ENCODE measurements around the gene B3GAT3.

The B3GAT3 gene

GRCh38 chr11:62621567-62622470 is at the start of gene B3GAT3:
Gene B3GAT3, minus strand, starts transcription at chr11:62621986. Its CDS starts 39 bp downstream, at chr11:62621947.
- peaks cover 29% of the 10 kb centered on the region for H3F3A ChIP-seq (ENCODE audit: insufficient read depth)
- no peaks in the 10 kb centered on the region for H3K9me3 ChIP-seq (ENCODE audit: insufficient read depth, low read length)
- H3K27me3 ChIP-seq (ENCODE audit: low read length): no peaks in the 10 kb centered on the region
- H3K9ac ChIP-seq (ENCODE audit: low read length): peak within 1 kb of the TSS; percentile 96
- peak within 1 kb of the TSS; percentile 89 for H3K27ac ChIP-seq (ENCODE audit: low read depth, low read length)
- H4K20me1 ChIP-seq (ENCODE audit: low read depth, low read length): no peaks in the 10 kb centered on the region
- H2AFZ ChIP-seq (ENCODE audit: low read depth, low read length, severe bottlenecking): peak within 1 kb of the TSS; percentile 62
- H3K36me3 ChIP-seq (ENCODE audit: low read length): no peaks in the 10 kb centered on the region
- H3K4me3 ChIP-seq (ENCODE audit: insufficient read depth, low read length, poor library complexity, severe bottlenecking): peak within 1 kb of the TSS; percentile 97
- H3K4me2 ChIP-seq (ENCODE audit: low read depth, low read length, poor library complexity, severe bottlenecking): peak within 1 kb of the TSS; percentile 97
- no peaks in the 10 kb centered on the region for H3K9me2 ChIP-seq (replicated peaks; ENCODE audit: insufficient read depth, low read length)
- no peak for TF ChIP-seq CTCF (IDR thresholded peaks at IDR 0.05; ENCODE audit: insufficient read depth, low read length, poor library complexity, severe bottlenecking)
- TF ChIP-seq EZH2phosphoT487 (conservative IDR thresholded peaks at IDR 0.05; ENCODE audit: low read length): no peak
- peaks cover 18% of the 10 kb centered on the region for H3K79me2 ChIP-seq (ENCODE audit: insufficient read depth, low read length)

GRCh38 chr11:62671236-62671607 is 49.4 kb upstream of the B3GAT3 start:
- Histone ChIP-seq H4K20me1 (ENCODE audit: low read depth, low read length) (no peaks in the 10 kb centered on the region), H3K9me3 (ENCODE audit: insufficient read depth, low read length) (no peaks in the 10 kb centered on the region), H3K27ac (ENCODE audit: low read depth, low read length) (peak overlapping the region; percentile 79), H3K9ac (ENCODE audit: low read length) (peak overlapping the region; percentile 81), H3K4me3 (ENCODE audit: insufficient read depth, low read length, poor library complexity, severe bottlenecking) (peak overlapping the region; percentile 69), H2AFZ (ENCODE audit: low read depth, low read length, severe bottlenecking) (peak overlapping the region; percentile 68), H3K36me3 (ENCODE audit: low read length) (peaks cover 3% of the 10 kb centered on the region; the same call in 1 of the 2 replicates), H3K4me2 (ENCODE audit: low read depth, low read length, poor library complexity, severe bottlenecking) (peak overlapping the region; percentile 91), H3F3A (ENCODE audit: insufficient read depth) (peaks cover 55% of the 10 kb centered on the region), H3K27me3 (ENCODE audit: low read length) (no peaks in the 10 kb centered on the region), H3K9me2 (replicated peaks; ENCODE audit: insufficient read depth, low read length) (no peaks in the 10 kb centered on the region), H3K79me2 (ENCODE audit: insufficient read depth, low read length) (peaks cover 48% of the 10 kb centered on the region)
- no peak for TF ChIP-seq EZH2phosphoT487 (conservative IDR thresholded peaks at IDR 0.05; ENCODE audit: low read length)
- TF ChIP-seq CTCF (IDR thresholded peaks at IDR 0.05; ENCODE audit: insufficient read depth, low read length, poor library complexity, severe bottlenecking): no peak

DNA sequence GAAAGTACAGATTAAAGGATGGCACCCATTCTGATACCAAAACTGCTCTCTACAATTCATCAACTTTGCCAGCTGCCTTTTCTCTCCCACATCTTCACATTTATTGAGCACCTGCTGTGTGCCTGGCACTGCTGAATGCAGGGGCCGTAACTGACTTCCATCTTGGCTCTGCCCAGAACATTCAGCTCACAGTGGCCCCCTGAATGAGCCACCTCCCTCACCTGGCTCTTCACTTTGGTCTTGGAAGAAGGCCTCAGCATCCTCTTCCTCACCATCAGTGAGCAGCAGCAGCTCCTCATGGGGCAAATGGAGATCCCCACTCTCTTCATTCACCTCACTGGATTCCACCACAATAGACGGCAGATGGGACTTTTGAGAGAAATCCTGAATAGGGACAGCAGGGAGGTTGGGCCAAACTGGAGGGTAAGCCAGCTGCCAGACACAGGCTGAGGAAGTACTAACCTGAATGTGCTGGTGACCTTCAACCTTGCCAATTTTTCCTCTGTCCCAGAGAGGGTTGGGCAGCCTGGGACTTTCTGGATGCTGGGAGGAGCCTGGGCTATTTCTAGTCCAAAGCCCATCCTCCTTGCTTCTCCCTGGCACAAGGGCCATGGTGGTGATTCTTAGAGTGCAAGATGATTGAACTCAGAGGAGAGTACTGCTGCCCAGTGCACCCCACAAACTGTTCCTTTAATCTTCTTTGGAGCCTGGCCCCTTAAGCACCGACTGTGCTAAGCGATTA is 47.8 kb upstream of the B3GAT3 start:
- Histone ChIP-seq H3K79me2 (ENCODE audit: insufficient read depth, low read length) (peaks cover 61% of the 10 kb centered on the region), H3K36me3 (ENCODE audit: low read length) (peaks cover 8% of the 10 kb centered on the region; the same call in 1 of the 2 replicates), H3K9ac (ENCODE audit: low read length) (0 out of 2 replicates have a peak overlapping the region, but pooled peaks have one; percentile 81), H3F3A (ENCODE audit: insufficient read depth) (peaks cover 63% of the 10 kb centered on the region), H3K9me2 (replicated peaks; ENCODE audit: insufficient read depth, low read length) (no peaks in the 10 kb centered on the region), H3K9me3 (ENCODE audit: insufficient read depth, low read length) (no peaks in the 10 kb centered on the region), H3K27me3 (ENCODE audit: low read length) (no peaks in the 10 kb centered on the region), H3K4me3 (ENCODE audit: insufficient read depth, low read length, poor library complexity, severe bottlenecking) (no peak overlapping the region), H3K27ac (ENCODE audit: low read depth, low read length) (peak overlapping the region; percentile 41), H2AFZ (ENCODE audit: low read depth, low read length, severe bottlenecking) (no peak overlapping the region), H3K4me2 (ENCODE audit: low read depth, low read length, poor library complexity, severe bottlenecking) (peak overlapping the region; percentile 91), H4K20me1 (ENCODE audit: low read depth, low read length) (no peaks in the 10 kb centered on the region)
- TF ChIP-seq CTCF (IDR thresholded peaks at IDR 0.05; ENCODE audit: insufficient read depth, low read length, poor library complexity, severe bottlenecking) (no peak), EZH2phosphoT487 (conservative IDR thresholded peaks at IDR 0.05; ENCODE audit: low read length) (no peak)

All from SU-DHL-6 (cell line).